Neural cell (in vitro differentiated cells): Measurements from ENCODE around the gene RSBN1.

Source experiments
- SMC3 ChIP-seq: fragments of 450-650 bp; conservative IDR thresholded peaks from 2 replicates; pipeline ENCODE4 v1.6.1; 2014; ENCODE audit warnings: antibody characterized with exemption, mild to moderate bottlenecking, moderate library complexity; ENCODE audit not compliant: poor library complexity
- TF ChIP-seq, protein P1 (sequence below): fragments of 450-650 bp; IDR thresholded peaks from 2 replicates; pipeline ENCODE4 v1.5.1; 2014; ENCODE audit warnings: antibody characterized with exemption, mild to moderate bottlenecking, moderate library complexity; ENCODE audit not compliant: poor library complexity, severe bottlenecking

DNA sequence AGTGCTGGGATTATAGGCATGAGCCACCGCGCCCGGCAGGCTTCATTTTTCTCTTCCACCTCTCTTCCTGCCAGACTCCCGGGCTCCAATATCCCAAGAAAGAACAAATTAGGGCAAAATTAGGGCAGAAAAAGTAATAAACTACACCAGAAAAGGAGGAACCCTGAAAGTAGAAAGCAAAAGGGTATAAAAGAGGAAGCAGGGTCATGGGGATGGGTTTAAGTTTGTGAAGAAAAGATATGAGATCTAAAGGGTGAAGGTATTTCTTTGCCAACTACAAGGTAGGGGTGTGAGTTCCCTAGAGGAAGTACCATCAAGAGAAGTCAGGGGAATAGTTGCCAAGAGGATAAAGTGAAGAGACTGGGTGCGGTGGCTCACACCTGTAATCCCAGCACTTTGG is 49.4 kb upstream of the RSBN1 start:
- TF ChIP-seq SMC3: no peak
- TF ChIP-seq, protein P1, sequence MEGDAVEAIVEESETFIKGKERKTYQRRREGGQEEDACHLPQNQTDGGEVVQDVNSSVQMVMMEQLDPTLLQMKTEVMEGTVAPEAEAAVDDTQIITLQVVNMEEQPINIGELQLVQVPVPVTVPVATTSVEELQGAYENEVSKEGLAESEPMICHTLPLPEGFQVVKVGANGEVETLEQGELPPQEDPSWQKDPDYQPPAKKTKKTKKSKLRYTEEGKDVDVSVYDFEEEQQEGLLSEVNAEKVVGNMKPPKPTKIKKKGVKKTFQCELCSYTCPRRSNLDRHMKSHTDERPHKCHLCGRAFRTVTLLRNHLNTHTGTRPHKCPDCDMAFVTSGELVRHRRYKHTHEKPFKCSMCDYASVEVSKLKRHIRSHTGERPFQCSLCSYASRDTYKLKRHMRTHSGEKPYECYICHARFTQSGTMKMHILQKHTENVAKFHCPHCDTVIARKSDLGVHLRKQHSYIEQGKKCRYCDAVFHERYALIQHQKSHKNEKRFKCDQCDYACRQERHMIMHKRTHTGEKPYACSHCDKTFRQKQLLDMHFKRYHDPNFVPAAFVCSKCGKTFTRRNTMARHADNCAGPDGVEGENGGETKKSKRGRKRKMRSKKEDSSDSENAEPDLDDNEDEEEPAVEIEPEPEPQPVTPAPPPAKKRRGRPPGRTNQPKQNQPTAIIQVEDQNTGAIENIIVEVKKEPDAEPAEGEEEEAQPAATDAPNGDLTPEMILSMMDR: no peak
